T-helper 1 cell (primary cell): ENCODE measurements around the gene FAAP20.

Experiments used
- DNase-seq, 5 donors: peaks; one replicate each; pipeline ENCODE4 v3.0.0-alpha.2; 2012 to 2020

Gene FAAP20

GRCh38 chr1:2193514-2194281, 874 bp downstream of the FAAP20 start:
- DNase-seq: no peak

- DNase-seq: no peak
These were observed 2.3 kb downstream of the FAAP20 start for GRCh38 chr1:2192031-2192995.

GRCh38 chr1:2190491-2190976, 4.0 kb downstream of the FAAP20 start:
- DNase-seq: no peak

- peak; percentile 83 to 88 (median 87) for DNase-seq
These were observed 4.8 kb downstream of the FAAP20 start for GRCh38 chr1:2189459-2190425.

- no peak for DNase-seq
These were observed 6.2 kb downstream of the FAAP20 start for GRCh38 chr1:2188336-2188735.

GRCh38 chr1:2187619-2188018, 7.0 kb downstream of the FAAP20 start:
- no peak for DNase-seq

- no peak for DNase-seq
These were observed 7.7 kb downstream of the FAAP20 start for GRCh38 chr1:2186901-2187300.

- no peak for DNase-seq
These were observed 8.4 kb downstream of the FAAP20 start for GRCh38 chr1:2185880-2186855.

GRCh38 chr1:2184934-2185333, 9.6 kb downstream of the FAAP20 start:
- no peak for DNase-seq

- DNase-seq: no peak
These were observed 10.0 kb downstream of the FAAP20 start for GRCh38 chr1:2184531-2184930.

GRCh38 chr1:2183937-2184334, 10.6 kb downstream of the FAAP20 start:
- DNase-seq: no peak

- no peak for DNase-seq
These were observed 12.2 kb downstream of the FAAP20 start for GRCh38 chr1:2182376-2182775.

- no peak for DNase-seq
These were observed 12.8 kb downstream of the FAAP20 start for GRCh38 chr1:2181752-2182151.

GRCh38 chr1:2181271-2181670, 13.3 kb downstream of the FAAP20 start:
- DNase-seq: no peak

GRCh38 chr1:2180297-2181245, 14.0 kb downstream of the FAAP20 start:
- DNase-seq: no peak

GRCh38 chr1:2179283-2180013, 15.1 kb downstream of the FAAP20 start:
- no peak for DNase-seq

- DNase-seq: no peak
These were observed 15.7 kb downstream of the FAAP20 start for GRCh38 chr1:2178875-2179274.

GRCh38 chr1:2177946-2178538, 16.5 kb downstream of the FAAP20 start:
- DNase-seq: no peak

- DNase-seq: no peak
These were observed 17.0 kb downstream of the FAAP20 start for GRCh38 chr1:2177541-2177940.
